ENCODE results near the gene HSD17B14. TPM values are rescaled to one million over a fixed set of nuclear protein-coding genes. Genes with fewer than 3 reads are reported as not detected.

Gene HSD17B14
- total and polyA plus RNA-seq, 4 donors: 13.7 to 18.9 (median 15.2) TPM

DNA sequence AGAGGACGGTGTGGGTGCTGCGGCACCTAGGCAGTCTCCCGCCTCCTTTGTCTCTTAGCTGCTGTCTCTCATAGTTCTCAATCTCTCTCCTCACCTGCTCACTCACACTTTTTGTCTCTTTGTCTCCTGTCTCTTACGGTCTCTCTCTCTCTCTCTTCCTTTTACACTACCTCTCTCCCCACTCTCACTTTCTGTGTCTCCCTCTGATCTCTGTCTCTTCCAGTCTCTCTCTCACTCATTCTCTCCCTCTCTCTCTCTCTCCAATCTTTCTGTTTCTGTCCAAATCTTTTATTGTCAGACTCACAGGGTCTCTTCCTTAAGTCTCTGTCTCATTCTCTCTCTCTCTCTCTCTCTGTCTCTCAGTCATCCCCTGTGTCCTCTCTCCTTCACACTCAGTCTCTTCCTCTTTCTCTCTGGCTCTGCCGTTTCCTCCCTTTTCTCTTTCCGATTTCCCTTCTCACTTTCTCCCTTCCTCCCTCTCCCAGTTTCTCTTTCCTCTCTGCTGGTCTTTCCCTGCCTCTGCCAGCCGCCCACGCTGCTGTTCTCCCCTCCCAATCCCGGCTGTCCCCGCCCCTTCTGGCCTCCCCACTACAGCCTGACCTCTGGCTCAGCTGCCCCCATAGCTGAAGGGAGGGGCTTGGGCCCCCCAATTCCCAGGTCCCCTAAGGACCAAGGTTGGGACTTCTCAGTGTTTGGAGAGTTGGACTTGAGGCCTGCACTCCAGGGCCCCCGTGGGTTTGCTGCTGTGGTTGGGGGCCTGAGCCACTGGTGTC is 32.0 kb upstream of the HSD17B14 start, which contains the start of gene PLEKHA4:
PLEKHA4 (minus strand) TSS at position 504 of the 773 bp plus-strand sequence. CDS start 997 bp downstream, outside the sequence.
- H3K4me3 ChIP-seq (ENCODE audit: low read length in 2 of 2): peak within 1 kb of the TSS in 1 of 2 donors; percentile 36
- intact Hi-C loops (cut with DNase I): no loop called here
- no peaks in the 10 kb centered on the region for H3K4me1 ChIP-seq (ENCODE audit: control insufficient read depth in 1 of 2, insufficient read depth in 2 of 2, low read length in 2 of 2)
- peak within 1 kb of the TSS; percentile 20 to 54 for H3K27ac ChIP-seq (ENCODE audit: low read depth in 1 of 2, low read length in 2 of 2)
- H3K9me3 ChIP-seq (ENCODE audit: control insufficient read depth, low read length): no peaks in the 10 kb centered on the region
- H3K27me3 ChIP-seq (ENCODE audit: control insufficient read depth in 1 of 2, insufficient read depth in 2 of 2, low read length in 1 of 2): no peaks in the 10 kb centered on the region
- ATAC-seq (ENCODE audit: low FRiP score) (peak; percentile 42), DNase-seq (peak; percentile 89 to 95)
- no peaks in the 10 kb centered on the region for H3K36me3 ChIP-seq (ENCODE audit: control insufficient read depth in 1 of 2, insufficient read depth in 2 of 2, low read length in 1 of 2)
- 1 to 6% methylated on average over 11 of the region's 11 CpGs for WGBS, 2 donors

GRCh38 chr19:48867746-48868113 is 31.4 kb upstream of the HSD17B14 start:
- 5 to 8% methylated on average over 6 to 7 of the region's 7 CpGs for WGBS, 2 donors
- Histone ChIP-seq H3K27me3 (ENCODE audit: control insufficient read depth in 1 of 2, insufficient read depth in 2 of 2, low read length in 1 of 2) (no peaks in the 10 kb centered on the region), H3K4me1 (ENCODE audit: control insufficient read depth in 1 of 2, insufficient read depth in 2 of 2, low read length in 2 of 2) (no peaks in the 10 kb centered on the region), H3K4me3 (ENCODE audit: low read length in 2 of 2) (peak overlapping the region in 1 of 2 donors; percentile 36), H3K27ac (ENCODE audit: low read depth in 1 of 2, low read length in 2 of 2) (peak overlapping the region in 1 of 2 donors; percentile 9), H3K9me3 (ENCODE audit: control insufficient read depth, low read length) (no peaks in the 10 kb centered on the region), H3K36me3 (ENCODE audit: control insufficient read depth in 1 of 2, insufficient read depth in 2 of 2, low read length in 1 of 2) (no peaks in the 10 kb centered on the region)
- DNase-seq: no peak
- ATAC-seq (ENCODE audit: low FRiP score): no peak
- intact Hi-C loops (cut with DNase I): no loop called here

DNA sequence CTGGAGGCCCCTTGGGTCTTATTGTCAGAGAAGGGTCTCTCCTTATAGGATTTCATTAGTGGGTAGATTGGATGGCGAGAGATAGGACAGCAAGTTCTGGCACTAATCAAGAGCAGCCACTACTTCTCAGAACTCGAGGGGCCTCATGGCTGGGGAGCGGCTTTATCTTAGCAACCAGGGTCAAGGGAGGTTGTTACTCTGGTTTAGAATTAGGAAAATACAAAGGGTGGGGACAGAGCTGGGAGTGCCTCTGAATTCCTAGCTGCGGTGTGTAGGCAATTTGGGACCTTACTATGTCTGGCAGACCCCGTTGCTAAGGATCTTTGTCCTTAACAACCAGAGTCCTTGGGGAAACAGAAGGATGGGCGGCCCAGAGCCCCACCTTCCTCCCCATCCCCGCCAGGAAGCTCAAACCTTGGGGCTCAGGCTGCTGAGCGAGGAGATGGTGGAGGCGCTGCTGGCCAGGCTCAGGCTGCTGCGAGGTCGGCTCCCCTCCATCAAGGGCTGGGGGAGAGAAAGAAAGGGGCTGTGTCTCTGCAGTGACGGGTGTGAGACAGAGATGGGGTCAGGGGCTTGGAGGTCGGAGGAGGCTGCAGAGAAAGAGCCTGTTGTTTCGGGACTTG is 30.9 kb upstream of the HSD17B14 start:
- H3K27me3 ChIP-seq (ENCODE audit: control insufficient read depth in 1 of 2, insufficient read depth in 2 of 2, low read length in 1 of 2): no peaks in the 10 kb centered on the region
- H3K36me3 ChIP-seq (ENCODE audit: control insufficient read depth in 1 of 2, insufficient read depth in 2 of 2, low read length in 1 of 2): no peaks in the 10 kb centered on the region
- intact Hi-C loops (cut with DNase I): no loop called here
- H3K4me3 ChIP-seq (ENCODE audit: low read length in 2 of 2): peak overlapping the region in 1 of 2 donors; percentile 36
- DNase-seq (no peak), ATAC-seq (ENCODE audit: low FRiP score) (no peak)
- WGBS, 2 donors: 43 to 51% methylated on average over 14 of the region's 14 CpGs
- no peak overlapping the region for H3K27ac ChIP-seq (ENCODE audit: low read depth in 1 of 2, low read length in 2 of 2)
- H3K9me3 ChIP-seq (ENCODE audit: control insufficient read depth, low read length): no peaks in the 10 kb centered on the region
- no peaks in the 10 kb centered on the region for H3K4me1 ChIP-seq (ENCODE audit: control insufficient read depth in 1 of 2, insufficient read depth in 2 of 2, low read length in 2 of 2)

DNA sequence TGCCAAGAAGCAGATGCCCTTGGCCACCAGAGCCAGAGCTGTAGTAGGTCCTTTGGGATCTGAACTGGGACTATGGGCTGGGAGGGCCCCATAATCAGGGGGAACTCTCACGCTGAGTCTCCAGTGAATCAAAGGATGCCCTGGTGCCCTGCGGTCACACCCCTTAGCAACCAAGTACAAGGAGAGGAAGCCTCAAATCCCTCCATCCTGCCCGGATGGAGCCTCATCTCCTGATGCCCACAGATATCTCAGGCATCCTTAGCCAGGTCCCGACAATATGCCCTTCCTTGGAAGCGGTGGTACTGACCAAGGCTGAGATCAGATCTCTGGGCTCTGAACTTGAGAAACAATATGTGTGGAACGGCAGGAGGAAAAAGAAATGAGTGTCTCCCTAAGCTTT is 30.4 kb upstream of the HSD17B14 start:
- intact Hi-C loops (cut with DNase I): no loop called here
- Histone ChIP-seq H3K27me3 (ENCODE audit: control insufficient read depth in 1 of 2, insufficient read depth in 2 of 2, low read length in 1 of 2) (no peaks in the 10 kb centered on the region), H3K4me1 (ENCODE audit: control insufficient read depth in 1 of 2, insufficient read depth in 2 of 2, low read length in 2 of 2) (no peaks in the 10 kb centered on the region), H3K36me3 (ENCODE audit: control insufficient read depth in 1 of 2, insufficient read depth in 2 of 2, low read length in 1 of 2) (no peaks in the 10 kb centered on the region), H3K27ac (ENCODE audit: low read depth in 1 of 2, low read length in 2 of 2) (no peak overlapping the region), H3K4me3 (ENCODE audit: low read length in 2 of 2) (no peak overlapping the region), H3K9me3 (ENCODE audit: control insufficient read depth, low read length) (no peaks in the 10 kb centered on the region)
- WGBS, 2 donors: 78 to 83% methylated on average over 6 of the region's 6 CpGs
- ATAC-seq (ENCODE audit: low FRiP score): no peak
- no peak for DNase-seq

DNA sequence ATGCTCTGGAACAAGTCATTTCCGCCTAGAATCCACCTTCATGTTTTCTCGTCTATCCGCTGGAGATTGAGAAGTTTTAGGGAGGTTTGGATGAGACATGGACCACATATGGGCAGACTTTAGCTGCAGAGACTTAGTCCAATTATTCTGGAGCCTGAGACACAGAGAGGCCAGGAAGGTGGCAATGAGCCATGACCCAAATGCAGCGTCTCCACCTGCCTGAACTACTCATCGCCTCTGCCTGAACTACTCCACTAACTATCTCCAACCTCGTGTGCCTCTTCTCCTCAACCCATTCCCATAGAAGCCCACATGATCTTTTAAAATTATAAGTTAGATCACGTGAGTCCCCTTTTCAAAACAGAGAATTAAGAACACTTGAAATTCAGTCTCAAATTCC is 26.5 kb upstream of the HSD17B14 start:
- WGBS, 2 donors: 83 to 84% methylated on average over 7 of the region's 7 CpGs
- ATAC-seq (ENCODE audit: low FRiP score) (no peak), DNase-seq (no peak)
- no peaks in the 10 kb centered on the region for H3K27me3 ChIP-seq (ENCODE audit: control insufficient read depth in 1 of 2, insufficient read depth in 2 of 2, low read length in 1 of 2)
- no peaks in the 10 kb centered on the region for H3K36me3 ChIP-seq (ENCODE audit: control insufficient read depth in 1 of 2, insufficient read depth in 2 of 2, low read length in 1 of 2)
- no peak overlapping the region for H3K27ac ChIP-seq (ENCODE audit: low read depth in 1 of 2, low read length in 2 of 2)
- H3K4me1 ChIP-seq (ENCODE audit: control insufficient read depth in 1 of 2, insufficient read depth in 2 of 2, low read length in 2 of 2): no peaks in the 10 kb centered on the region
- intact Hi-C loops (cut with DNase I): no loop called here
- no peak overlapping the region for H3K4me3 ChIP-seq (ENCODE audit: low read length in 2 of 2)
- H3K9me3 ChIP-seq (ENCODE audit: control insufficient read depth, low read length): no peaks in the 10 kb centered on the region

DNA sequence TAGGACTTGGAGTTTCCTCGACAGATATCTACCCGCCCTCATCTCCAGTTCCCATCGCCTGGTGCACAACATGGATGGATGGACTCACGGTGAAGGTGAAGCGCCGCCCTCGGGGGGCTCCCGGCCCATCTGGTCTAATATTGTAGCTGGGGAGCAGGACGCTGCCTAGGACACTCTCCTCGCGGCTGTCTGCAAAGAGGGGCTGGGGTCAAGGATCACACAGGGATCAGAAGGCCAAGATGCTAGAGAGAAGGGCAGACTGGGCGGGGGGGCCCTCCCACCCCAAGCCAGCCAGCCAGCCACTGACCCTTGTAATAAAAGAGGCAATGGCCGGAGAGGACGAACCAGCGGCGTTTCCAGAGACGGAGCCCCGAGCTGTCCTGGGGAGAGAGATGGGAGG is 25.0 kb upstream of the HSD17B14 start:
- 85 to 86% methylated on average over 18 of the region's 18 CpGs for WGBS, 2 donors
- H3K27me3 ChIP-seq (ENCODE audit: control insufficient read depth in 1 of 2, insufficient read depth in 2 of 2, low read length in 1 of 2): no peaks in the 10 kb centered on the region
- no peak overlapping the region for H3K27ac ChIP-seq (ENCODE audit: low read depth in 1 of 2, low read length in 2 of 2)
- ATAC-seq (ENCODE audit: low FRiP score): no peak
- no peaks in the 10 kb centered on the region for H3K36me3 ChIP-seq (ENCODE audit: control insufficient read depth in 1 of 2, insufficient read depth in 2 of 2, low read length in 1 of 2)
- H3K4me3 ChIP-seq (ENCODE audit: low read length in 2 of 2): no peak overlapping the region
- H3K4me1 ChIP-seq (ENCODE audit: control insufficient read depth in 1 of 2, insufficient read depth in 2 of 2, low read length in 2 of 2): no peaks in the 10 kb centered on the region
- intact Hi-C loops (cut with DNase I): no loop called here
- no peaks in the 10 kb centered on the region for H3K9me3 ChIP-seq (ENCODE audit: control insufficient read depth, low read length)
- DNase-seq: no peak

DNA sequence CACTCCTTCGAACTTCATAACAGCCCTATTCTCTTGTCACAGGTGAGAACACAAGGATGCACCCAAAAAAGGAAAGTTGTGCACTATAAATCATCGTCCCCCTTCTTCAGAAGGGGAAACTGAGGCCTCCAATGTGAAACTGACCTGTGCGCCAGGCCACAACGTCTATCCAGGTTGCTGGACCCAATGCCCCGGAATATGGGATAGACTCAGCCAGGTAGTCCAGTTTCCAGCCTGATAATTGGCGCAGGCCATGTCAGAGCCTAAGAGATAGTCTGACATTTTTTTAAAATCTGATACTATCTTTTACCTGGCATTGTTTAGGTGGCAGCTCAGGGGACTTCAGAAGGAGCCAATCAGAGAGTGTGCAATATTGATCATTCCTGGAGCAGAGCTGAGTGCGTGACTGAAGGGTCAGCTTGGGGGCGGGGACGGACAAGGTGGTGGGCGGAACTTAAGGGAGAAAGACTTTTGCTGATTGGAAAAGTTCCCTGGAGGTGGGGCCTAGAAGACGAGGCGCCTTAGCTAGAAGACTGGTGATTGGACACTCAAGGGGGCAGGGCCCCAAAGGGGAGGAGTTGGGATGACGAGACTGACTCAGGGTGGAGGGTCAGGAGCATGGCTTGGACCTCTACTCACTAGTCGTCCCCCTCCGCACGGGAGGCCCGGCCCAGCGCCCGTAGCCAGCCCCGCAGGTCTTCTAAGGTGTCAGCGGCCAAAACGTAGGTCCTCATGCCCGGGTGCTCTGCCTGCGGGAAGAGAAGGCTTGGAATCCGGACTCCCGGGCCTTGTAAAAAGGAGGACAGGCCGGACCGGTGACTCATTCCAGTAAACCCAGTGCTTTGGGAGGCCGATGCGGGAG is 23.7 kb upstream of the HSD17B14 start:
- Histone ChIP-seq H3K4me3 (ENCODE audit: low read length in 2 of 2) (no peak overlapping the region), H3K9me3 (ENCODE audit: control insufficient read depth, low read length) (no peaks in the 10 kb centered on the region), H3K27ac (ENCODE audit: low read depth in 1 of 2, low read length in 2 of 2) (no peak overlapping the region), H3K27me3 (ENCODE audit: control insufficient read depth in 1 of 2, insufficient read depth in 2 of 2, low read length in 1 of 2) (no peaks in the 10 kb centered on the region), H3K36me3 (ENCODE audit: control insufficient read depth in 1 of 2, insufficient read depth in 2 of 2, low read length in 1 of 2) (no peaks in the 10 kb centered on the region), H3K4me1 (ENCODE audit: control insufficient read depth in 1 of 2, insufficient read depth in 2 of 2, low read length in 2 of 2) (no peaks in the 10 kb centered on the region)
- intact Hi-C loops (cut with DNase I): no loop called here
- DNase-seq: peak; percentile 62 to 75
- WGBS, 2 donors: 88 to 89% methylated on average over 30 of the region's 30 CpGs
- peak; percentile 43 for ATAC-seq (ENCODE audit: low FRiP score)

DNA sequence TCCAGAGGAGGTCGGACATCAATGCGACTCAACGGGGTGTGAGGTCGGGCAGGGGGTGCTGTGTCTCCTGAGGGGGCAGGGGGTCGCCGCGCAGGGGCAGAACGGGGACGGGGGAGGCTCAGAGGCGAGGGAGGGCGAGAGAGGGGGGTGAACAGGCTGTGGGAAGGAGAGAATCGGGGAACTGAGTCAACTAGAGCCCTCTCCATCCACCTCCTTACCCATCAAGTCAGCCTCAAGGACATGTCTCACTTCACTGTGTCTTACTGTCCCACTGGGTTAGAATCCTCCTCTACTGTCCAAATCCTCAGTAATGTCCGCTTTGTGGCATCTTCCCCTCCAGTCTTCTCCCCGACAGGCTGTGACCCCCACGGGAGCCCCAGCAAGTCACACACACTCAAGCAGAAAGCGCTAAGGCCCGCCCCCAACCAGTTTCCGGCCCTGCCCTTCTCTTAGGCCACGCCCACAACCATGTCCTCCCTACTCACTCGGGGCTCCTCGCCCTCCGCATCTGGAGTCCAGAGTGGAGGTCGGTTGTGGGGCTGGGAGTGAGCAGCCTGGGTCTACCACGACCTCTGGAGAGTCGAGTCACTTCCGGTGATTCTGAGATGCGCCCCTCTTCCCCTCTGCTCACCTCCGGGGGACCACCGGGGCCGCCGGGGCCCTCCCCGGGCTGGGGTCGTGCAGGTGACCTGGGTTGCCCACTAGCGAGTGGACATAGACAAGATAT is 22.9 kb upstream of the HSD17B14 start:
- ATAC-seq (ENCODE audit: low FRiP score) (no peak), DNase-seq (peak; percentile 67 to 82)
- Histone ChIP-seq H3K4me1 (ENCODE audit: control insufficient read depth in 1 of 2, insufficient read depth in 2 of 2, low read length in 2 of 2) (no peaks in the 10 kb centered on the region), H3K4me3 (ENCODE audit: low read length in 2 of 2) (no peak overlapping the region), H3K27ac (ENCODE audit: low read depth in 1 of 2, low read length in 2 of 2) (no peak overlapping the region), H3K9me3 (ENCODE audit: control insufficient read depth, low read length) (no peaks in the 10 kb centered on the region), H3K36me3 (ENCODE audit: control insufficient read depth in 1 of 2, insufficient read depth in 2 of 2, low read length in 1 of 2) (no peaks in the 10 kb centered on the region), H3K27me3 (ENCODE audit: control insufficient read depth in 1 of 2, insufficient read depth in 2 of 2, low read length in 1 of 2) (no peaks in the 10 kb centered on the region)
- intact Hi-C loops (cut with DNase I): no loop called here
- WGBS, 2 donors: 69 to 71% methylated on average over 34 of the region's 34 CpGs
